ENCODE results near the gene PNPLA7. TPM values are rescaled to one million over a fixed set of nuclear protein-coding genes. Genes with fewer than 3 reads are reported as not detected.

PNPLA7 gene
- total and polyA plus RNA-seq, 10 of the 15 experiments (the other 5 are each of a cell fraction or from before 2014, with no cell fraction given): 0.04 to 0.85 (median 0.19) TPM; not detected in 1

DNA sequence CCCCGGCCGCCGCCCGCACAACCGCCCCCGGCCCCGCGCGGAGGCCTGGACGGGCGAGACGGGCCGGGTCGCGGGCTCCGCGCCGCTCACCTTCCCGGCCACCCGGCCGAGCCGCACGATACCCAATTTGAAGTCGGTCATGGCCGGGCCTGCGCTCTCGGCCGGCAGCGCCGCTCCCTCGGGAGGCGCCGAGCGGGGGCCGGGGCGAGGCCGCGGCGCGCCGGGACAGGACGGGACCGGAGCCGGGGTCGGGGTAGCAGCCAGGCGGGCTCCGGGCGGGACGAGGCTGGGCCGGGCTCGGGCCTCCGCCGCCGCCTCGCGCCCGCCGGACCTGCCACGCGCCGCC is 39.9 kb upstream of the PNPLA7 start:
- Histone ChIP-seq H3K4me2 (ENCODE audit: control insufficient read depth, insufficient read depth) (no peak overlapping the region), H3K79me2 (ENCODE audit: control insufficient read depth, insufficient read depth, low read length) (peaks cover 14% of the 10 kb centered on the region), H3K27me3 (replicated peaks in 1 of 2; ENCODE audit: control insufficient read depth in 2 of 2, insufficient read depth in 2 of 2, low read length in 1 of 2) (no peaks in the 10 kb centered on the region), H4K20me1 (ENCODE audit: control insufficient read depth, insufficient read depth) (no peaks in the 10 kb centered on the region), H3K9ac (ENCODE audit: control insufficient read depth, insufficient read depth, low read length) (no peak overlapping the region; the same call in 1 of the 2 replicates), H3K4me1 (ENCODE audit: control insufficient read depth, insufficient read depth, low read length) (peaks cover 6% of the 10 kb centered on the region; the same call in 1 of the 2 replicates), H3K9me3 (replicated peaks; ENCODE audit: control insufficient read depth, insufficient read depth, low read length) (no peaks in the 10 kb centered on the region), H2AFZ (ENCODE audit: control insufficient read depth, low read depth, low read length) (no peak overlapping the region), H3K36me3 (ENCODE audit: control insufficient read depth in 2 of 2, insufficient read depth in 2 of 2, low read length in 1 of 2) (peaks cover 11 to 12% of the 10 kb centered on the region in 2 experiments; a peak in 3 of 4 replicates), H3K27ac (ENCODE audit: control insufficient read depth, insufficient read depth) (no peak overlapping the region; the same call in 1 of the 2 replicates), H3K4me3 (no peak overlapping the region; the same call in 1 of the 2 replicates)
- WGBS (ENCODE audit: insufficient coverage, insufficient replicate concordance, low lambda C conversion rate, missing lambda C conversion rate): no CpG with 5 or more reads among the region's 61 CpGs
- in situ Hi-C loops (cut with MboI) (no loop called here), intact Hi-C loops (cut with micrococcal nuclease; ENCODE audit: unreplicated experiment) (no loop called here)
- ATAC-seq (no peak), FAIRE-seq (no peak), DNase-seq (ENCODE audit: low read depth, low spot score) (no peak)
- CTCF ChIA-PET: interaction anchor here (1.2 kb wide), 1 partner anchor 12 kb away, joined by 3 read pairs; no protein-coding TSS in a partner anchor
- TF ChIP-seq IRF4 (IDR thresholded peaks at IDR 0.05; ENCODE audit: low read depth, low read length): no peak
- 0 out of 2 replicates have a peak, but pooled peaks have one; percentile 8 for TF ChIP-seq IKZF1 (conservative IDR thresholded peaks at IDR 0.05)
- SMC1A ChIA-PET (ENCODE audit: uncharacterized antibody, unreplicated experiment): interaction anchor here (1.0 kb wide), 1 partner anchor 14 kb away, joined by 3 read pairs; no protein-coding TSS in a partner anchor
- POLR2A ChIA-PET: interaction anchor here (1.0 kb wide), 1 partner anchor 38 kb away, joined by 3 read pairs; the partner anchor contains the start of gene MRPL41
- BruUV-seq (replicated peaks): no TSS peak
- RAD21 ChIA-PET (ENCODE audit: unreplicated experiment): interaction anchor here (0.8 to 0.9 kb wide), 2 partner anchors 29 to 39 kb away, joined by 3 to 4 read pairs; partner anchors contain the start of genes EHMT1 and MRPL41

DNA sequence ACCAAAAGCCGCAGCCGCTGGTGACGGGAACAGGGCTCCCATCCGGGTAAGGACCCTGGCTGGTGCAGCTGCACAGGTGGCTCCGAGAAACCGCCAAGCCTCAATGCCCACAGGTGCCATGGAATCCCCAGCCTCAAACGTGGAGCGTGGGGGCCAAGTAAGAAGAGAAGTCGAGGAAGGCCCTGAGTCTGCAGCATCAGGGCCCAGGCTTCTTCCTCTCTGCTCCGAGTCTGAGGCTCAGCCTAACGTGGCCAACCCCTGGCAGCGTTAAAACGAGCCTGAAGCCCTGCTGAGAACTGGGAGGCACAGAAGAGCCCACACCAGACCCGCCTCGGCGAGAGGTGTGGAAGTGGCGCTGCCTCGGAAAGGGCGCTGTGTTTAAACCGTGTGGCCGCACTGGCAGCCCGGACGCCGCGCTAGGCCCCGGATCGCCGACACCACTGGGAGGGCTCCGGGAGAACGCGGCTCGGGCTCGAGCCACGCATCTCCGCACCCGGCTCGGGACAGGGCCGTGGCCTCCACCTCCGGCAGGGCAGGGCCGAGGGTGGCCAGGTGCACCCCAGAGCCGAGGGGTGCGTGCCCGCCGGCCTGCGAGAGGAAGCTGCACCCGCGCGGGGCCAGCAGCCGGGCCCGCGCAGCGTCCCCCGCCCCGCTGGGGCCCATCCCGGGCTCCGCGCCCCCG is 39.4 kb upstream of the PNPLA7 start:
- Histone ChIP-seq H3K9ac (ENCODE audit: control insufficient read depth, insufficient read depth, low read length) (peak overlapping the region; percentile 78), H3K4me1 (ENCODE audit: control insufficient read depth, insufficient read depth, low read length) (peaks cover 6% of the 10 kb centered on the region; the same call in 1 of the 2 replicates), H3K4me2 (ENCODE audit: control insufficient read depth, insufficient read depth) (peak overlapping the region; percentile 91), H4K20me1 (ENCODE audit: control insufficient read depth, insufficient read depth) (no peaks in the 10 kb centered on the region), H3K9me3 (replicated peaks; ENCODE audit: control insufficient read depth, insufficient read depth, low read length) (no peaks in the 10 kb centered on the region), H3K36me3 (ENCODE audit: control insufficient read depth in 2 of 2, insufficient read depth in 2 of 2, low read length in 1 of 2) (peaks cover 11 to 12% of the 10 kb centered on the region in 2 experiments; a peak in 3 of 4 replicates), H3K4me3 (peak overlapping the region; percentile 81), H3K27me3 (replicated peaks in 1 of 2; ENCODE audit: control insufficient read depth in 2 of 2, insufficient read depth in 2 of 2, low read length in 1 of 2) (no peaks in the 10 kb centered on the region), H2AFZ (ENCODE audit: control insufficient read depth, low read depth, low read length) (peak overlapping the region; percentile 21; the same call in 1 of the 2 replicates), H3K79me2 (ENCODE audit: control insufficient read depth, insufficient read depth, low read length) (peaks cover 14% of the 10 kb centered on the region), H3K27ac (ENCODE audit: control insufficient read depth, insufficient read depth) (peak overlapping the region; percentile 54; the same call in 1 of the 2 replicates)
- no peak for DNase-seq (ENCODE audit: low read depth, low spot score)
- FAIRE-seq: no peak
- intact Hi-C loops (cut with micrococcal nuclease; ENCODE audit: unreplicated experiment) (no loop called here), in situ Hi-C loops (cut with MboI) (no loop called here)
- TF ChIP-seq RAD21 (IDR thresholded peaks at IDR 0.05; ENCODE audit: insufficient read depth, low read depth, low read length) (no peak), SREBF1 (IDR thresholded peaks at IDR 0.05; ENCODE audit: low read length) (no peak), GABPA (IDR thresholded peaks at IDR 0.05; ENCODE audit: low read depth) (no peak), PAX8 (IDR thresholded peaks at IDR 0.05) (no peak), SIN3A (IDR thresholded peaks at IDR 0.05; ENCODE audit: low read depth, low read length) (peak; percentile 62), ZNF207 (IDR thresholded peaks at IDR 0.05; ENCODE audit: borderline replicate concordance) (0 out of 2 replicates have a peak, but pooled peaks have one; percentile 34), CHD2 (IDR thresholded peaks at IDR 0.05; ENCODE audit: borderline replicate concordance, low read depth, low read length) (no peak)
- TF ChIP-seq, protein P1, sequence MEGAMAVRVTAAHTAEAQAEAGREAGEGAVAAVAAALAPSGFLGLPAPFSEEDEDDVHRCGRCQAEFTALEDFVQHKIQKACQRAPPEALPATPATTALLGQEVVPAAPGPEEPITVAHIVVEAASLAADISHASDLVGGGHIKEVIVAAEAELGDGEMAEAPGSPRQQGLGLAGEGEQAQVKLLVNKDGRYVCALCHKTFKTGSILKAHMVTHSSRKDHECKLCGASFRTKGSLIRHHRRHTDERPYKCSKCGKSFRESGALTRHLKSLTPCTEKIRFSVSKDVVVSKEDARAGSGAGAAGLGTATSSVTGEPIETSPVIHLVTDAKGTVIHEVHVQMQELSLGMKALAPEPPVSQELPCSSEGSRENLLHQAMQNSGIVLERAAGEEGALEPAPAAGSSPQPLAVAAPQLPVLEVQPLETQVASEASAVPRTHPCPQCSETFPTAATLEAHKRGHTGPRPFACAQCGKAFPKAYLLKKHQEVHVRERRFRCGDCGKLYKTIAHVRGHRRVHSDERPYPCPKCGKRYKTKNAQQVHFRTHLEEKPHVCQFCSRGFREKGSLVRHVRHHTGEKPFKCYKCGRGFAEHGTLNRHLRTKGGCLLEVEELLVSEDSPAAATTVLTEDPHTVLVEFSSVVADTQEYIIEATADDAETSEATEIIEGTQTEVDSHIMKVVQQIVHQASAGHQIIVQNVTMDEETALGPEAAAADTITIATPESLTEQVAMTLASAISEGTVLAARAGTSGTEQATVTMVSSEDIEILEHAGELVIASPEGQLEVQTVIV (IDR thresholded peaks at IDR 0.05; ENCODE audit: borderline replicate concordance, partially characterized antibody): no peak
- TF ChIP-seq, protein P2, sequence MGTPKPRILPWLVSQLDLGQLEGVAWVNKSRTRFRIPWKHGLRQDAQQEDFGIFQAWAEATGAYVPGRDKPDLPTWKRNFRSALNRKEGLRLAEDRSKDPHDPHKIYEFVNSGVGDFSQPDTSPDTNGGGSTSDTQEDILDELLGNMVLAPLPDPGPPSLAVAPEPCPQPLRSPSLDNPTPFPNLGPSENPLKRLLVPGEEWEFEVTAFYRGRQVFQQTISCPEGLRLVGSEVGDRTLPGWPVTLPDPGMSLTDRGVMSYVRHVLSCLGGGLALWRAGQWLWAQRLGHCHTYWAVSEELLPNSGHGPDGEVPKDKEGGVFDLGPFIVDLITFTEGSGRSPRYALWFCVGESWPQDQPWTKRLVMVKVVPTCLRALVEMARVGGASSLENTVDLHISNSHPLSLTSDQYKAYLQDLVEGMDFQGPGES (IDR thresholded peaks at IDR 0.05): no peak
- POLR2A ChIA-PET: no interaction called here
- 4% methylated on average over 53 of the region's 58 CpGs for WGBS (ENCODE audit: insufficient coverage, insufficient replicate concordance, low lambda C conversion rate, missing lambda C conversion rate)
- ATAC-seq: peak; percentile 16
- BruUV-seq (replicated peaks): no TSS peak
- SMC1A ChIA-PET (ENCODE audit: uncharacterized antibody, unreplicated experiment): no interaction called here
- RAD21 ChIA-PET (ENCODE audit: unreplicated experiment): no interaction called here
- CTCF ChIA-PET: interaction anchor here (1.8 kb wide), 1 partner anchor 11 kb away, joined by 9 read pairs; the partner anchor contains the start of gene DPH7

All from GM12878 (cell line).